ENCODE results near the gene SDHC. TPM values are rescaled to one million over a fixed set of nuclear protein-coding genes. Genes with fewer than 3 reads are reported as not detected.
A peak's percentile ranks its signal among the peaks of the same experiment; 100 is the strongest.

Gene SDHC
- total RNA-seq (10 to 100 TPM; 38.7 to 91.4 (median 58.8) TPM), polyA plus RNA-seq (10 to 100 TPM; 18.2 to 64.6 TPM)

GRCh38 chr1:161314201-161314981 is at the start of gene SDHC:
TSS of gene SDHC (plus strand) at chr1:161314381. CDS start at chr1:161314406, 25 bp downstream.
- intact Hi-C loops (cut with DNase I) = no loop called here
- peak within 1 kb of the TSS; percentile 58 to 90 (median 80) for H3K4me3 ChIP-seq
- peak; percentile 87 to 95 (median 90) for DNase-seq
- peak; percentile 99 to 100 (median 99) for ATAC-seq
- WGBS, 2 donors = 0% methylated on average over 44 to 45 of the region's 45 CpGs
- H3K27me3 ChIP-seq = no peaks in the 10 kb centered on the region
- peak within 1 kb of the TSS; percentile 81 to 94 (median 88) for H3K27ac ChIP-seq
- H3K4me1 ChIP-seq = peaks cover 14 to 25% (median 16%) of the 10 kb centered on the region in 3 donors
- no peaks in the 10 kb centered on the region for H3K9me3 ChIP-seq
- FAIRE-seq = peak; percentile 17
- no peaks in the 10 kb centered on the region for H3K36me3 ChIP-seq
- TF ChIP-seq CTCF (IDR thresholded peaks at IDR 0.05) = no peak

GRCh38 chr1:161265305-161265704 is 48.9 kb upstream of the SDHC start:
- Histone ChIP-seq H3K9me3 (no peaks in the 10 kb centered on the region), H3K27me3 (no peaks in the 10 kb centered on the region), H3K4me3 (no peak overlapping the region), H3K4me1 (no peaks in the 10 kb centered on the region), H3K36me3 (no peaks in the 10 kb centered on the region), H3K27ac (no peak overlapping the region)
- intact Hi-C loops (cut with DNase I) = no loop called here
- TF ChIP-seq CTCF (IDR thresholded peaks at IDR 0.05) = no peak
- ATAC-seq (no peak), DNase-seq (no peak), FAIRE-seq (no peak)
- 85% methylated on average over 5 of the region's 5 CpGs for WGBS, 2 donors

- intact Hi-C loops (cut with DNase I) = no loop called here
These were observed 48.0 kb upstream of the SDHC start for GRCh38 chr1:161266202-161266601.

GRCh38 chr1:161266836-161267235 is 47.3 kb upstream of the SDHC start:
- ATAC-seq (peak in 1 of 4 donors; percentile 30), FAIRE-seq (no peak), DNase-seq (no peak)
- 53 to 56% methylated on average over 2 of the region's 2 CpGs for WGBS, 2 donors
- no peak for TF ChIP-seq CTCF (IDR thresholded peaks at IDR 0.05)
- Histone ChIP-seq H3K4me1 (no peaks in the 10 kb centered on the region), H3K4me3 (no peak overlapping the region), H3K36me3 (no peaks in the 10 kb centered on the region), H3K9me3 (no peaks in the 10 kb centered on the region), H3K27me3 (no peaks in the 10 kb centered on the region), H3K27ac (no peak overlapping the region)
- intact Hi-C loops (cut with DNase I) = no loop called here

More at GRCh38 chr1:161266202-161266601, 48.0 kb upstream of the SDHC start:
- FAIRE-seq (no peak), ATAC-seq (no peak), DNase-seq (no peak)
- 22 to 24% methylated on average over 3 of the region's 3 CpGs for WGBS, 2 donors
- Histone ChIP-seq H3K27me3 (no peaks in the 10 kb centered on the region), H3K36me3 (no peaks in the 10 kb centered on the region), H3K4me3 (no peak overlapping the region), H3K27ac (no peak overlapping the region), H3K4me1 (no peaks in the 10 kb centered on the region), H3K9me3 (no peaks in the 10 kb centered on the region)
- TF ChIP-seq CTCF (IDR thresholded peaks at IDR 0.05) = no peak

- H3K36me3 ChIP-seq = no peaks in the 10 kb centered on the region
- no peak for FAIRE-seq
- peak in 2 of 4 donors; percentile 29 to 31 for ATAC-seq
- H3K27ac ChIP-seq = no peak overlapping the region
- DNase-seq = no peak
- H3K4me3 ChIP-seq = no peak overlapping the region
- TF ChIP-seq CTCF (IDR thresholded peaks at IDR 0.05) = no peak
- 78 to 93% methylated on average over 3 of the region's 3 CpGs for WGBS, 2 donors
- H3K27me3 ChIP-seq = no peaks in the 10 kb centered on the region
- H3K9me3 ChIP-seq = no peaks in the 10 kb centered on the region
- no peaks in the 10 kb centered on the region for H3K4me1 ChIP-seq
- intact Hi-C loops (cut with DNase I) = no loop called here
These were observed 46.9 kb upstream of the SDHC start for GRCh38 chr1:161267321-161267720.
